OCI-LY1 (cell line): ENCODE measurements around the gene CSNK2A1.

Experiments
- CTCF ChIP-seq: fragments of 200-600 bp; sonication (generic), shearing (Covaris generic); IDR thresholded peaks from 2 replicates; pipeline ENCODE4 v1.5.1; 2017; ENCODE audit warnings: mild to moderate bottlenecking, antibody characterized with exemption, low read length, moderate library complexity, mixed read lengths
- EZH2 ChIP-seq: fragments of 200-600 bp; sonication (generic), shearing (Covaris generic); IDR thresholded peaks from 2 replicates; pipeline ENCODE4 v1.8.0; 2017; ENCODE audit warnings: borderline replicate concordance, mixed run types, mild to moderate bottlenecking, antibody characterized with exemption, low read length, moderate library complexity, mixed read lengths

- TF ChIP-seq CTCF, result no peak
- no peak for TF ChIP-seq EZH2
These were observed 116.2 kb downstream of the CSNK2A1 start for GRCh38 chr20:427401-427800.
